DND-41 (cell line): ENCODE data around the gene MEA1.
A peak's percentile ranks its signal among the peaks of the same experiment; 100 is the strongest.

Experiments used
- ATAC-seq: fragments of 200-7000 bp; cut with Tn5 transposase; 3 replicates; pipeline ENCODE4 v1.9.1; 2021; ENCODE audit warnings: low read depth; ENCODE audit not compliant: insufficient read depth
- DNase-seq: peaks from one replicate; pipeline ENCODE4 v3.0.0-alpha.2; 2020
- H2AFZ ChIP-seq: 2 replicates; pipeline ENCODE4 v1.6.0; 2012; ENCODE audit warnings: low read depth, low read length
- H3K27ac ChIP-seq: 2 replicates; pipeline ENCODE4 v1.5.1; 2012; ENCODE audit warnings: low read length, inconsistent platforms
- H3K27me3 ChIP-seq: fragments of 200-600 bp; sonication (generic); 2 replicates; pipeline ENCODE4 v1.6.0; 2012; ENCODE audit warnings: low read length, mild to moderate bottlenecking, inconsistent platforms; ENCODE audit not compliant: insufficient read depth, poor library complexity
- H3K36me3 ChIP-seq: 2 replicates; pipeline ENCODE4 v1.5.1; 2012; ENCODE audit warnings: low read length, inconsistent platforms; ENCODE audit not compliant: insufficient read depth
- H3K4me1 ChIP-seq: 2 replicates; pipeline ENCODE4 v1.5.1; 2012; ENCODE audit warnings: mild to moderate bottlenecking, low read length; ENCODE audit not compliant: insufficient read depth
- H3K4me2 ChIP-seq: 2 replicates; pipeline ENCODE4 v1.6.0; 2012; ENCODE audit warnings: mild to moderate bottlenecking, moderate library complexity, low read length, inconsistent platforms; ENCODE audit not compliant: insufficient read depth
- H3K4me3 ChIP-seq, 2 experiments: fragments of 200-600 bp in 1 of 2; shearing (Covaris generic) in 1 of 2; 2 replicates each; pipeline ENCODE4 v1.5.1; 2012 to 2016; ENCODE audit warnings: inconsistent platforms in 2 of 2, low read length in 2 of 2, mild to moderate bottlenecking in 2 of 2, low read depth in 1 of 2, moderate library complexity in 1 of 2
- H3K79me2 ChIP-seq: 2 replicates; pipeline ENCODE4 v1.6.0; 2012; ENCODE audit warnings: low read length, inconsistent platforms; ENCODE audit not compliant: insufficient read depth
- H3K9ac ChIP-seq: 2 replicates; pipeline ENCODE4 v1.6.0; 2012; ENCODE audit warnings: low read depth, mild to moderate bottlenecking, inconsistent platforms, low read length, moderate library complexity
- H3K9me3 ChIP-seq: 2 replicates; pipeline ENCODE4 v1.5.1; 2012; ENCODE audit warnings: low read length, moderate library complexity, mild to moderate bottlenecking, inconsistent platforms; ENCODE audit not compliant: insufficient read depth, severe bottlenecking
- H4K20me1 ChIP-seq: 2 replicates; pipeline ENCODE4 v1.6.0; 2012; ENCODE audit warnings: low read length; ENCODE audit not compliant: insufficient read depth
- EZH2 ChIP-seq: IDR thresholded peaks from 3 replicates; pipeline ENCODE4 v1.6.1; 2012; ENCODE audit warnings: borderline replicate concordance, low read depth, mild to moderate bottlenecking, moderate library complexity, low read length, inconsistent platforms; ENCODE audit not compliant: severe bottlenecking
- TF ChIP-seq, protein P1 (sequence below): IDR thresholded peaks from 2 replicates; pipeline ENCODE4 v1.5.1; 2012; ENCODE audit warnings: borderline replicate concordance, low read length, moderate library complexity, mild to moderate bottlenecking; ENCODE audit not compliant: poor library complexity, severe bottlenecking; ENCODE audit errors: extremely low read depth

Gene MEA1

DNA sequence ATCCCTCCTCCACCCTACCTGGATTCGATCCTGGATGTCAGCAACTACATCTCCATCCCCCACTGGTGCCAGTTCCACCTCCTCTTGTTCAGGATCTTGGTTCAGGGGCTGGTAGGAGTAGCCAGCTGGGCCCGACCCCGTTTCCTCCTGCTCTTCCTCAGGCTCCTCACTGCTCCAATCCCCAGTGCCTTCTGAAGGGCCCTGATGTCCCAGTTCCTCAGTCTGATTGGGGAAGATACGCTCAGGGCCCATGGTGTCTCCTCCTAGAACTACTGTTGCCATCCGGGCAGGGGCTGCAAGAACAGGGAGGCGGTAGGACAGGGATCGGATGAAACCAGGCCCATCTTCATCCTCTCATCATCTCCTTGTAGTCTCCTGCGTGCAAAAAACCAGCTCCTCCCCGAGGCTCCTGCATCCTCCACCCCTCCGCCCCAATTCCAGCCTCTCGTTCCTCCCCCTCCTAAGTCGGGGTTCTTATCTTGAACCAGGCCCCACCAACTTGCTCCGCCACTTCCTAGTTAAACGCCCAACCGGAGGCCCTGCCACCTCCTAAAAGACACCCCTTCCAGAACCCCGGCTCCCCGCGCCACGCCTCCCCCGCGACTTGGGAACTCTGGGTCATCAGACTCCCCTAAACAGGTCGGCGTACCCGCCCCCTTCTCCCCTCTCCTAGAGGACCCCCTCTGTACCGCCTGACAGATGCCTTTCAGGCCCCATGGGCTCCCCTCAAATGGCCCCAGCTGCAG lies 476 bp downstream of the MEA1 start:
- peaks cover 27% of the 10 kb centered on the region; the same call in 1 of the 2 replicates for H4K20me1 ChIP-seq
- TF ChIP-seq, protein P1, sequence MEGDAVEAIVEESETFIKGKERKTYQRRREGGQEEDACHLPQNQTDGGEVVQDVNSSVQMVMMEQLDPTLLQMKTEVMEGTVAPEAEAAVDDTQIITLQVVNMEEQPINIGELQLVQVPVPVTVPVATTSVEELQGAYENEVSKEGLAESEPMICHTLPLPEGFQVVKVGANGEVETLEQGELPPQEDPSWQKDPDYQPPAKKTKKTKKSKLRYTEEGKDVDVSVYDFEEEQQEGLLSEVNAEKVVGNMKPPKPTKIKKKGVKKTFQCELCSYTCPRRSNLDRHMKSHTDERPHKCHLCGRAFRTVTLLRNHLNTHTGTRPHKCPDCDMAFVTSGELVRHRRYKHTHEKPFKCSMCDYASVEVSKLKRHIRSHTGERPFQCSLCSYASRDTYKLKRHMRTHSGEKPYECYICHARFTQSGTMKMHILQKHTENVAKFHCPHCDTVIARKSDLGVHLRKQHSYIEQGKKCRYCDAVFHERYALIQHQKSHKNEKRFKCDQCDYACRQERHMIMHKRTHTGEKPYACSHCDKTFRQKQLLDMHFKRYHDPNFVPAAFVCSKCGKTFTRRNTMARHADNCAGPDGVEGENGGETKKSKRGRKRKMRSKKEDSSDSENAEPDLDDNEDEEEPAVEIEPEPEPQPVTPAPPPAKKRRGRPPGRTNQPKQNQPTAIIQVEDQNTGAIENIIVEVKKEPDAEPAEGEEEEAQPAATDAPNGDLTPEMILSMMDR = no peak
- TF ChIP-seq EZH2 = no peak
- H3K27me3 ChIP-seq = no peaks in the 10 kb centered on the region
- H3K79me2 ChIP-seq = peaks cover 70% of the 10 kb centered on the region
- H3K9me3 ChIP-seq = no peaks in the 10 kb centered on the region
- H3K4me1 ChIP-seq = peaks cover 62% of the 10 kb centered on the region
- ATAC-seq (peak; percentile 0; the same call in 1 of the 3 replicates), DNase-seq (no peak)
- H3K4me3 ChIP-seq = peak overlapping the region; percentile 91 to 94
- peak overlapping the region; percentile 90 for H3K9ac ChIP-seq
- H3K27ac ChIP-seq = peak overlapping the region; percentile 86
- peak overlapping the region; percentile 99 for H3K4me2 ChIP-seq
- H3K36me3 ChIP-seq = peaks cover 72% of the 10 kb centered on the region
- peak overlapping the region; percentile 95 for H2AFZ ChIP-seq

DNA sequence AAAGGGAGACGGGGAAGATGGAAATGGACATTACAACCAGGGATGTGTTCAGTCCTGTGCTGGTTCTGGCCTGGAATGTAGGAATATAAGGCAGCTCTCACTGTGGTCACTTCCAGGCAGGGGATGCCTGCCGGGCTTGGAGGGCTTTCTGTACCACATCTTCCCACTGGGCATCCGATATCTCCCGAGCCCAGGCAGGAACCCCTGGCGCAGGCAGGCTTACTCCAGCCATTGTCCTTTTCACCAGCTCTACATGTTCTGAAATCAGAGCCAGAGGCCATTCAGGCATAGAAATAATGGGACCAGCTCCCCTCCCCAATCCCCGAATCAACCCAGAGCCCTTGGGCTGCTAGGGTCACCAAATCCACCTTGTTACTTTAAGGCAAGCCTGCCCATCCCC lies 1.4 kb downstream of the MEA1 start:
- TF ChIP-seq, protein P1 = no peak
- no peak for TF ChIP-seq EZH2
- Histone ChIP-seq H3K4me1 (peaks cover 54% of the 10 kb centered on the region), H3K79me2 (peaks cover 65% of the 10 kb centered on the region), H3K4me3 (peak overlapping the region; percentile 91 to 94; a peak in 3 of 4 replicates), H2AFZ (no peak overlapping the region), H4K20me1 (peaks cover 22% of the 10 kb centered on the region; the same call in 1 of the 2 replicates), H3K9ac (peak overlapping the region; percentile 90), H3K27me3 (no peaks in the 10 kb centered on the region), H3K36me3 (peaks cover 72% of the 10 kb centered on the region), H3K4me2 (peak overlapping the region; percentile 99), H3K9me3 (no peaks in the 10 kb centered on the region), H3K27ac (peak overlapping the region; percentile 86)
- ATAC-seq (no peak), DNase-seq (no peak)

DNA sequence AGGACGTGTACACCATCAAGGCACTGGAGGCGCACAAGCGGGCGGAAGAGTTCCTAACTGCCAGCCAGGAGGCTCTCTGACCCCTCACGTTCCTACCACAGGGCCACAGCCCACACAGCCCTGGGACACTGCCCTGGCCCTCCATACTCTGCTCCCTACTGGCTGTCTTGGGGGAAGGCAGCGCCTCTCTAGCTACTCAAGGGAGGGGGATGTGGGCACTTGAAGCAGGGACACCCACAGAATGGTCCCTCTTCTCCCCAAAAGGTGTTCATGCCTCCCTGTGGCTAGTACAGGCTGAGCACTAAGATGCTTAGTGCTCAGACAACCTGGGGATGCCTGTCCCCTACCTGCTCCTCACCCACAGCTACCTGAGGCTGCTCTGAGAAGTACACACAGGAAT lies 2.5 kb downstream of the MEA1 start:
- no peak for DNase-seq
- peaks cover 72% of the 10 kb centered on the region for H3K36me3 ChIP-seq
- peaks cover 11% of the 10 kb centered on the region; the same call in 1 of the 2 replicates for H4K20me1 ChIP-seq
- no peak overlapping the region for H3K27ac ChIP-seq
- H3K4me1 ChIP-seq = peaks cover 42% of the 10 kb centered on the region
- TF ChIP-seq, protein P1 = peak; percentile 10
- TF ChIP-seq EZH2 = no peak
- no peaks in the 10 kb centered on the region for H3K9me3 ChIP-seq
- H3K9ac ChIP-seq = no peak overlapping the region
- peaks cover 55% of the 10 kb centered on the region for H3K79me2 ChIP-seq
- H3K27me3 ChIP-seq = no peaks in the 10 kb centered on the region
- H3K4me2 ChIP-seq = peak overlapping the region; percentile 31; the same call in 1 of the 2 replicates
- H2AFZ ChIP-seq = no peak overlapping the region
- H3K4me3 ChIP-seq = no peak overlapping the region
- ATAC-seq = no peak
